Left ventricle myocardium superior (tissue), 1 donor: ENCODE measurements around the gene PLXNB3. TPM values are rescaled to one million over a fixed set of nuclear protein-coding genes. Genes with fewer than 3 reads are reported as not detected.

ENCODE experiments used
- ATAC-seq: fragments of 200-7000 bp; cut with Tn5 transposase; one replicate; pipeline ENCODE4 v1.9.1; 2020; ENCODE audit warnings: mild to moderate bottlenecking, moderate library complexity
- DNase-seq: peaks from one replicate; pipeline ENCODE4 v3.0.0-alpha.2; 2020
- intact Hi-C: fragments of 100-400 bp; cut with micrococcal nuclease; formaldehyde crosslinking; loops from one replicate; pipeline ENCODE4 v1.11.0; 2022
- total RNA-seq: library from RNA; stranded (reverse); fragmentation: NEBNext Ultra II Directional; extraction: Animal tissue kit (Norgen Biotek cat#: 25700); gene quantifications from one replicate; pipeline ENCODE4 v1.2.1, GENCODE V29; 2021
- donor health status: DM: no; HTN: yes; CAD: no; lungs with severe emphysema.

PLXNB3 gene
- total RNA-seq, 1 donor from 2014 or later = 2.4 TPM

GRCh38 chrX:153769865-153770600, 6.0 kb downstream of the PLXNB3 start:
- intact Hi-C loops = loop anchor here (10.0 kb wide), 1 partner anchor 185 kb away; no protein-coding TSS in a partner anchor
- DNase-seq (no peak), ATAC-seq (no peak)

- ATAC-seq (no peak), DNase-seq (no peak)
- intact Hi-C loops = no loop called here
Measured at GRCh38 chrX:153770601-153771414, 6.8 kb downstream of the PLXNB3 start.

- intact Hi-C loops = no loop called here
- ATAC-seq = no peak
- no peak for DNase-seq
Measured at GRCh38 chrX:153771415-153772315, 7.6 kb downstream of the PLXNB3 start.

GRCh38 chrX:153772316-153773217, 8.5 kb downstream of the PLXNB3 start:
- DNase-seq (no peak), ATAC-seq (no peak)
- intact Hi-C loops = no loop called here

- DNase-seq (no peak), ATAC-seq (no peak)
- intact Hi-C loops = no loop called here
Measured at GRCh38 chrX:153773218-153773611, 9.2 kb downstream of the PLXNB3 start.

- ATAC-seq (no peak), DNase-seq (no peak)
- intact Hi-C loops = no loop called here
Measured at GRCh38 chrX:153773741-153774575, 9.9 kb downstream of the PLXNB3 start.

- DNase-seq = peak; percentile 8
- intact Hi-C loops = no loop called here
- no peak for ATAC-seq
Measured at GRCh38 chrX:153774576-153775292, 10.7 kb downstream of the PLXNB3 start.

GRCh38 chrX:153775293-153776119, 11.5 kb downstream of the PLXNB3 start:
- no peak for ATAC-seq
- intact Hi-C loops = no loop called here
- peak; percentile 9 for DNase-seq

- ATAC-seq = no peak
- no peak for DNase-seq
- intact Hi-C loops = no loop called here
Measured at GRCh38 chrX:153776120-153776599, 12.1 kb downstream of the PLXNB3 start.

GRCh38 chrX:153776611-153777045, 12.6 kb downstream of the PLXNB3 start:
- intact Hi-C loops = no loop called here
- DNase-seq (peak; percentile 10), ATAC-seq (no peak)

- intact Hi-C loops = no loop called here
- DNase-seq = peak; percentile 22
- ATAC-seq = no peak
Measured at GRCh38 chrX:153777261-153778090, 13.4 kb downstream of the PLXNB3 start.

- intact Hi-C loops = no loop called here
- DNase-seq (peak; percentile 6), ATAC-seq (no peak)
Measured at GRCh38 chrX:153778181-153778580, 14.1 kb downstream of the PLXNB3 start.

GRCh38 chrX:153778684-153779101, 14.6 kb downstream of the PLXNB3 start:
- DNase-seq (no peak), ATAC-seq (no peak)
- intact Hi-C loops = no loop called here

GRCh38 chrX:153779891-153780677, 16.0 kb downstream of the PLXNB3 start:
- intact Hi-C loops = no loop called here
- no peak for DNase-seq
- ATAC-seq = peak; percentile 2
